Keratinocyte (primary cell): Measurements from ENCODE around the gene PNKD. TPM values are rescaled to one million over a fixed set of nuclear protein-coding genes. Genes with fewer than 3 reads are reported as not detected.

Experiments
- DNase-seq: peaks from one replicate; pipeline ENCODE4 v3.0.0-alpha.2; 2011; ENCODE audit warnings: low read depth, missing footprints, low spot score
- FAIRE-seq: peaks from 2 replicates; lab custom pipeline; 2011; peaks lifted over from hg19 to GRCh38; lab: Jason Lieb, UNC
- H2AFZ ChIP-seq: 2 replicates; pipeline ENCODE4 v1.6.0; 2012; ENCODE audit warnings: low read length, control low read depth, inconsistent platforms; ENCODE audit not compliant: control insufficient read depth
- H3K27ac ChIP-seq: 2 replicates; pipeline ENCODE4 v1.5.1; 2011; ENCODE audit warnings: low read length; ENCODE audit not compliant: control insufficient read depth, insufficient read depth
- H3K27me3 ChIP-seq: 3 replicates; pipeline ENCODE4 v1.6.0; 2011; ENCODE audit warnings: low read length; ENCODE audit not compliant: control insufficient read depth, insufficient read depth; ENCODE audit errors: extremely low read depth
- H3K36me3 ChIP-seq, 2 experiments: 2 replicates in 1 of 2; 3 replicates in 1 of 2; pipeline ENCODE4 v1.5.1; 2011; ENCODE audit warnings: low read length in 2 of 2, mild to moderate bottlenecking in 1 of 2; ENCODE audit not compliant: control insufficient read depth in 2 of 2, insufficient read depth in 2 of 2; ENCODE audit errors: extremely low read depth in 1 of 2
- H3K4me1 ChIP-seq: 3 replicates; pipeline ENCODE4 v1.5.1; 2011; ENCODE audit warnings: low read length; ENCODE audit not compliant: control insufficient read depth, insufficient read depth; ENCODE audit errors: extremely low read depth
- H3K4me2 ChIP-seq: 3 replicates; pipeline ENCODE4 v1.6.0; 2011; ENCODE audit warnings: low read depth, low read length; ENCODE audit not compliant: control insufficient read depth, insufficient read depth; ENCODE audit errors: extremely low read depth
- H3K4me3 ChIP-seq, 3 experiments: fragments of 200-600 bp in 1 of 3; sonication (generic) in 1 of 3; 2 replicates in 2 of 3; 3 replicates in 1 of 3; pipeline ENCODE4 v1.5.1; 2011 to 2016; ENCODE audit warnings: low read length in 3 of 3, mild to moderate bottlenecking in 3 of 3, control low read depth in 2 of 3, inconsistent platforms in 1 of 3, low read depth in 1 of 3, mixed read lengths in 1 of 3, mixed run types in 1 of 3, moderate library complexity in 1 of 3; ENCODE audit not compliant: control insufficient read depth in 2 of 3, insufficient read depth in 2 of 3; ENCODE audit errors: extremely low read depth in 1 of 3
- H3K79me2 ChIP-seq: 2 replicates; pipeline ENCODE4 v1.6.0; 2012; ENCODE audit warnings: low read length; ENCODE audit not compliant: control insufficient read depth, insufficient read depth
- H3K9ac ChIP-seq: 3 replicates; pipeline ENCODE4 v1.6.0; 2011; ENCODE audit warnings: low read length; ENCODE audit not compliant: control insufficient read depth, insufficient read depth; ENCODE audit errors: extremely low read depth
- H3K9me1 ChIP-seq: 3 replicates; pipeline ENCODE4 v1.6.0; 2011; ENCODE audit warnings: low read length; ENCODE audit not compliant: control insufficient read depth, insufficient read depth; ENCODE audit errors: extremely low read depth
- H3K9me3 ChIP-seq: 2 replicates; pipeline ENCODE4 v1.5.1; 2012; ENCODE audit warnings: low read depth, low read length; ENCODE audit not compliant: control insufficient read depth
- H4K20me1 ChIP-seq: 3 replicates; pipeline ENCODE4 v1.6.0; 2011; ENCODE audit warnings: low read length; ENCODE audit not compliant: control insufficient read depth, insufficient read depth; ENCODE audit errors: extremely low read depth
- EZH2 ChIP-seq: IDR thresholded peaks from one replicate; pipeline ENCODE4 v1.6.1; 2012; ENCODE audit warnings: inconsistent platforms, mild to moderate bottlenecking, low read length, moderate library complexity
- dilution Hi-C: fragments of 300-500 bp; cut with MboI; formaldehyde crosslinking; loops from one replicate; pipeline ENCODE4 v1.7.0; 2020; ENCODE audit warnings: low sequenced_read_pairs; ENCODE audit not compliant: extremely low pct_ligation_motif_present
- polyA plus RNA-seq, 5 experiments: library from polyadenylated mRNA; depleted of rRNA in 3 of 5; stranded (reverse) in 3 of 5; stranded (forward) in 1 of 5; unstranded in 1 of 5; fragments of >200 nt; gene quantifications; 1 replicate in 1 of 5; 2 replicates in 3 of 5; 3 replicates in 1 of 5; pipeline versions ENCODE4 v1.2.1 to v1.2.3, GENCODE V29; 2011 to 2012; ENCODE audit warnings: missing spikeins in 2 of 5, low read depth in 1 of 5, low replicate concordance in 1 of 5
- TF ChIP-seq, protein P1 (sequence below), 3 experiments: IDR thresholded peaks in 1 of 3; conservative IDR thresholded peaks in 1 of 3; optimal IDR thresholded peaks in 1 of 3; 2 replicates in 2 of 3; 3 replicates in 1 of 3; pipeline versions ENCODE3 to v1.5.1; 2011; ENCODE audit warnings: low read length in 3 of 3, mild to moderate bottlenecking in 3 of 3, moderate library complexity in 2 of 3, control low read depth in 1 of 3, inconsistent platforms in 1 of 3; ENCODE audit not compliant: insufficient read depth in 2 of 3; ENCODE audit errors: extremely low read depth in 1 of 3

PNKD gene
- polyA plus RNA-seq, 1 donor (not counting 4 experiments of a cell fraction or from before 2014, with no cell fraction given), result 22.8 TPM

DNA sequence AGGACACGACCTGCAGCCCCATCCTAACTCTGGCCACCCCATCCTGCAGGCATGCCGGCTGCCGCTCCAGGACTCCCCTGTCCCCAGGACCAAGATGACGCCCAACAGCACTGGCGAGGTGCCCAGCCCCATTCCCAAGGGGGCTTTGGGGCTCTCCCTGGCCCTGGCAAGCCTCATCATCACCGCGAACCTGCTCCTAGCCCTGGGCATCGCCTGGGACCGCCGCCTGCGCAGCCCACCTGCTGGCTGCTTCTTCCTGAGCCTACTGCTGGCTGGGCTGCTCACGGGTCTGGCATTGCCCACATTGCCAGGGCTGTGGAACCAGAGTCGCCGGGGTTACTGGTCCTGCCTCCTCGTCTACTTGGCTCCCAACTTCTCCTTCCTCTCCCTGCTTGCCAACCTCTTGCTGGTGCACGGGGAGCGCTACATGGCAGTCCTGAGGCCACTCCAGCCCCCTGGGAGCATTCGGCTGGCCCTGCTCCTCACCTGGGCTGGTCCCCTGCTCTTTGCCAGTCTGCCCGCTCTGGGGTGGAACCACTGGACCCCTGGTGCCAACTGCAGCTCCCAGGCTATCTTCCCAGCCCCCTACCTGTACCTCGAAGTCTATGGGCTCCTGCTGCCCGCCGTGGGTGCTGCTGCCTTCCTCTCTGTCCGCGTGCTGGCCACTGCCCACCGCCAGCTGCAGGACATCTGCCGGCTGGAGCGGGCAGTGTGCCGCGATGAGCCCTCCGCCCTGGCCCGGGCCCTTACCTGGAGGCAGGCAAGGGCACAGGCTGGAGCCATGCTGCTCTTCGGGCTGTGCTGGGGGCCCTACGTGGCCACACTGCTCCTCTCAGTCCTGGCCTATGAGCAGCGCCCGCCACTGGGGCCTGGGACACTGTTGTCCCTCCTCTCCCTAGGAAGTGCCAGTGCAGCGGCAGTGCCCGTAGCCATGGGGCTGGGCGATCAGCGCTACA lies 7.4 kb upstream of the PNKD start:
- Histone ChIP-seq H3K9me1 (no peaks in the 10 kb centered on the region), H3K9ac (no peak overlapping the region), H3K4me2 (no peak overlapping the region), H3K9me3 (no peaks in the 10 kb centered on the region), H2AFZ (no peak overlapping the region), H3K36me3 (peaks cover 29 to 31% of the 10 kb centered on the region in 2 experiments), H3K4me3 (no peak overlapping the region), H3K27ac (no peak overlapping the region), H4K20me1 (peaks cover 3% of the 10 kb centered on the region), H3K4me1 (peaks cover 3% of the 10 kb centered on the region), H3K79me2 (peaks cover 4% of the 10 kb centered on the region), H3K27me3 (no peaks in the 10 kb centered on the region)
- DNase-seq (no peak), FAIRE-seq (no peak)
- dilution Hi-C loops, result no loop called here
- TF ChIP-seq EZH2, result no peak
- TF ChIP-seq, protein P1, sequence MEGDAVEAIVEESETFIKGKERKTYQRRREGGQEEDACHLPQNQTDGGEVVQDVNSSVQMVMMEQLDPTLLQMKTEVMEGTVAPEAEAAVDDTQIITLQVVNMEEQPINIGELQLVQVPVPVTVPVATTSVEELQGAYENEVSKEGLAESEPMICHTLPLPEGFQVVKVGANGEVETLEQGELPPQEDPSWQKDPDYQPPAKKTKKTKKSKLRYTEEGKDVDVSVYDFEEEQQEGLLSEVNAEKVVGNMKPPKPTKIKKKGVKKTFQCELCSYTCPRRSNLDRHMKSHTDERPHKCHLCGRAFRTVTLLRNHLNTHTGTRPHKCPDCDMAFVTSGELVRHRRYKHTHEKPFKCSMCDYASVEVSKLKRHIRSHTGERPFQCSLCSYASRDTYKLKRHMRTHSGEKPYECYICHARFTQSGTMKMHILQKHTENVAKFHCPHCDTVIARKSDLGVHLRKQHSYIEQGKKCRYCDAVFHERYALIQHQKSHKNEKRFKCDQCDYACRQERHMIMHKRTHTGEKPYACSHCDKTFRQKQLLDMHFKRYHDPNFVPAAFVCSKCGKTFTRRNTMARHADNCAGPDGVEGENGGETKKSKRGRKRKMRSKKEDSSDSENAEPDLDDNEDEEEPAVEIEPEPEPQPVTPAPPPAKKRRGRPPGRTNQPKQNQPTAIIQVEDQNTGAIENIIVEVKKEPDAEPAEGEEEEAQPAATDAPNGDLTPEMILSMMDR (optimal IDR thresholded peaks at IDR 0.05 in 1 of 3, IDR thresholded peaks at IDR 0.05 in 1 of 3, conservative IDR thresholded peaks at IDR 0.05 in 1 of 3; ENCODE audit: extremely low read depth in 1 of 3, insufficient read depth in 2 of 3, low read length in 3 of 3), result no peak

DNA sequence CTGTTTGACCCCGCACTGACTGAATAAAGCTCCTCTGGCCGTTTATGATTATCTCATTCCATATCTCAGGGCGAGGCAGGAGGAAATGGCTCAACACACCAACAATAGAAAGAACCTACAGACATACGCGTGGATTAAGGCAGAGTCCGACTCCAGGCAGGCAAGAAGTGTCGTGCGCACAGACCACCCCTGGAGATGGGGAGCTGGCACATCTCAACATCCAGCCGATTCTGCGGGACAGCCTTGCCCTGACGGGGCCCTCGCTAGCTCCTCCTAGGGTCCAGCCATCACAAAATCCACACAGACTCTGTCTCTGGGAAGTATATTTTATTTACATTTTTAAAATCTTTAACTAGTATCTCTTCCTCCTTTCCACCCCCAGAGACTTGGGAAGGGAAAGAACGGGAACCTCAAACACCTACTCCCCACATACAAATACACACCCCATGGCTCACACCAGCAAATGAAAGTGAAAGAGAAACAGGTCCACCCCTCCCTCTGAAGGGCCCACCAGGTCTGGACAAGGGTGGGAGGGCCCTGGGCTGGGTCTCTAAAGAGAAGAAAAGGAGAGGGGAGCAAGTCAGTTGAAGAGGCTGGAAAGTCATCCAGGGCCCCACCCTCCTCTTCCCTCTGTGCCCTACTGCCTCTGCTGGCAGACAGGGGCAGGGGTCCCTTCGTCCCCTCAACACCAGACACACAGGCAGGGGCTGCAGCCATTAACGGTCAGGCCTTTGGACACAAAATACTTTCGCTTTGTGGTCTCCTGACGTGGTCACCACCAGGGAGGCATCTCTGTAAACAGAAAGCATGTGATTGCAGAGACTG lies 6.3 kb upstream of the PNKD start:
- Histone ChIP-seq H3K4me1 (peaks cover 4% of the 10 kb centered on the region), H3K79me2 (peaks cover 6% of the 10 kb centered on the region), H3K4me2 (no peak overlapping the region), H3K9me3 (no peaks in the 10 kb centered on the region), H3K36me3 (peaks cover 29 to 31% of the 10 kb centered on the region in 2 experiments), H3K9ac (no peak overlapping the region), H3K4me3 (no peak overlapping the region), H3K27ac (no peak overlapping the region), H4K20me1 (peaks cover 3% of the 10 kb centered on the region), H3K9me1 (no peaks in the 10 kb centered on the region), H3K27me3 (no peaks in the 10 kb centered on the region), H2AFZ (no peak overlapping the region)
- no peak for DNase-seq
- FAIRE-seq, result no peak
- dilution Hi-C loops, result no loop called here
- TF ChIP-seq, protein P1 (optimal IDR thresholded peaks at IDR 0.05 in 1 of 3, IDR thresholded peaks at IDR 0.05 in 1 of 3, conservative IDR thresholded peaks at IDR 0.05 in 1 of 3; ENCODE audit: extremely low read depth in 1 of 3, insufficient read depth in 2 of 3, low read length in 3 of 3), result no peak
- TF ChIP-seq EZH2, result no peak
